Naive thymus-derived CD4-positive, alpha-beta T cell (primary cell): ENCODE data around the gene RASAL2. TPM values are rescaled to one million over a fixed set of nuclear protein-coding genes. Genes with fewer than 3 reads are reported as not detected.

Experiments
- ATAC-seq: fragments of 150-1000 bp; cut with Tn5 transposase; 2 replicates; pipeline ENCODE4 v1.10.0; 2021; ENCODE audit warnings: mild to moderate bottlenecking, moderate library complexity
- CTCF ChIA-PET: fragments of 350-600 bp; sonication (Branson Sonifier 250); formaldehyde crosslinking; loops from one replicate; lab custom pipeline; 2021; ENCODE audit warnings: antibody characterized with exemption; lab: Charles Lee
- POLR2A ChIA-PET: fragments of 350-600 bp; sonication (Branson Sonifier 250); formaldehyde crosslinking; loops from one replicate; lab custom pipeline; 2021; ENCODE audit warnings: antibody characterized with exemption, inconsistent platforms; lab: Charles Lee
- DNase-seq, 9 donors: peaks; one replicate each; pipeline versions ENCODE4 v3.0.0 to v3.0.0-alpha.2; 2020 to 2022; ENCODE audit warnings: mixed read lengths in 1 of 9
- H3K27ac ChIP-seq: one replicate; pipeline ENCODE4 v1.7.0; 2013; ENCODE audit warnings: mild to moderate bottlenecking, low read depth, low read length, moderate library complexity
- H3K27me3 ChIP-seq, 2 donors: one replicate each; pipeline ENCODE4 v1.7.0; 2013; ENCODE audit warnings: low read length in 2 of 2, mild to moderate bottlenecking in 2 of 2, moderate library complexity in 2 of 2; ENCODE audit not compliant: control insufficient read depth in 2 of 2, insufficient read depth in 2 of 2
- H3K36me3 ChIP-seq, 3 experiments: 1 replicate in 2 of 3; 2 replicates in 1 of 3; pipeline ENCODE4 v1.7.0; 2013; ENCODE audit warnings: low read length in 3 of 3, mild to moderate bottlenecking in 3 of 3, moderate library complexity in 1 of 3; ENCODE audit not compliant: insufficient read depth in 3 of 3, control insufficient read depth in 2 of 3
- H3K4me1 ChIP-seq, 2 donors: one replicate each; pipeline ENCODE4 v1.7.0; 2013; ENCODE audit warnings: low read length in 2 of 2, mild to moderate bottlenecking in 2 of 2, moderate library complexity in 1 of 2; ENCODE audit not compliant: control insufficient read depth in 2 of 2, insufficient read depth in 2 of 2
- H3K4me3 ChIP-seq: 2 replicates; pipeline ENCODE4 v1.7.0; 2013; ENCODE audit warnings: mild to moderate bottlenecking, low read length
- H3K9me3 ChIP-seq, 3 experiments: 1 replicate in 2 of 3; 2 replicates in 1 of 3; pipeline ENCODE4 v1.7.0; 2013; ENCODE audit warnings: low read length in 3 of 3; ENCODE audit not compliant: control insufficient read depth in 2 of 3
- H3K27ac Mint-ChIP-seq, 9 donors: one replicate each; pipeline ENCODE4 v1.8.0; 2020 to 2022; ENCODE audit warnings: mixed read lengths in 9 of 9, mild to moderate bottlenecking in 8 of 9, moderate library complexity in 5 of 9, inconsistent platforms in 2 of 9
- H3K27me3 Mint-ChIP-seq, 5 donors: one replicate each; pipeline ENCODE4 v1.8.0; 2021 to 2022; ENCODE audit warnings: mixed read lengths in 5 of 5, mild to moderate bottlenecking in 1 of 5
- H3K36me3 Mint-ChIP-seq, 5 donors: one replicate each; pipeline ENCODE4 v1.8.0; 2020 to 2022; ENCODE audit warnings: mixed read lengths in 5 of 5, mild to moderate bottlenecking in 3 of 5, inconsistent platforms in 1 of 5
- H3K4me1 Mint-ChIP-seq, 7 donors: one replicate each; pipeline ENCODE4 v1.8.0; 2020 to 2022; ENCODE audit warnings: mixed read lengths in 7 of 7, mild to moderate bottlenecking in 3 of 7, inconsistent platforms in 1 of 7
- H3K4me3 Mint-ChIP-seq, 10 donors: one replicate each; pipeline ENCODE4 v1.8.0; 2020 to 2022; ENCODE audit warnings: mild to moderate bottlenecking in 10 of 10, mixed read lengths in 10 of 10, moderate library complexity in 6 of 10, inconsistent platforms in 2 of 10
- H3K9me3 Mint-ChIP-seq, 11 donors: one replicate each; pipeline ENCODE4 v1.8.0; 2020 to 2022; ENCODE audit warnings: mixed read lengths in 11 of 11, mild to moderate bottlenecking in 4 of 11, inconsistent platforms in 1 of 11, moderate library complexity in 1 of 11
- intact Hi-C, 2 donors: fragments of 100-400 bp; cut with micrococcal nuclease; formaldehyde crosslinking; loops; one replicate each; pipeline ENCODE4 v1.15.1; 2023
- polyA plus RNA-seq, 2 donors: library from polyadenylated mRNA; unstranded; fragments of 300-500 nt; fragmentation: Illumina TruSeq; gene quantifications; one replicate each; pipeline ENCODE4 v1.2.3, GENCODE V29; 2021
- total RNA-seq, 6 experiments: library from RNA in 5 of 6; stranded (reverse) in 5 of 6; gene quantifications; 1 replicate in 5 of 6; 2 replicates in 1 of 6; pipeline ENCODE4 v1.2.3 and lab custom pipeline; 2021 to 2026

RASAL2 gene
- total and polyA plus RNA-seq, 7 experiments from 2014 or later, result 0.11 to 0.69 (median 0.15) TPM; not detected in 3

GRCh38 chr1:178051071-178051470 is 42.8 kb upstream of the RASAL2 start:
- Mint-ChIP-seq H3K27me3 (peaks cover 0 to 8% (median 3%) of the 10 kb centered on the region in 5 donors), H3K9me3 (peaks cover 0 to 6% (median 0%) of the 10 kb centered on the region in 11 donors), H3K36me3 (no peaks in the 10 kb centered on the region), H3K27ac (no peak overlapping the region), H3K4me3 (no peak overlapping the region), H3K4me1 (peaks cover 0 to 3% (median 0%) of the 10 kb centered on the region in 7 donors)
- POLR2A ChIA-PET, result no interaction called here
- Histone ChIP-seq H3K4me1 (no peaks in the 10 kb centered on the region), H3K27me3 (no peaks in the 10 kb centered on the region), H3K4me3 (no peak overlapping the region), H3K9me3 (no peaks in the 10 kb centered on the region), H3K27ac (no peak overlapping the region), H3K36me3 (no peaks in the 10 kb centered on the region)
- ATAC-seq, result no peak
- intact Hi-C loops, result no loop called here
- CTCF ChIA-PET, result no interaction called here
- DNase-seq, result no peak

DNA sequence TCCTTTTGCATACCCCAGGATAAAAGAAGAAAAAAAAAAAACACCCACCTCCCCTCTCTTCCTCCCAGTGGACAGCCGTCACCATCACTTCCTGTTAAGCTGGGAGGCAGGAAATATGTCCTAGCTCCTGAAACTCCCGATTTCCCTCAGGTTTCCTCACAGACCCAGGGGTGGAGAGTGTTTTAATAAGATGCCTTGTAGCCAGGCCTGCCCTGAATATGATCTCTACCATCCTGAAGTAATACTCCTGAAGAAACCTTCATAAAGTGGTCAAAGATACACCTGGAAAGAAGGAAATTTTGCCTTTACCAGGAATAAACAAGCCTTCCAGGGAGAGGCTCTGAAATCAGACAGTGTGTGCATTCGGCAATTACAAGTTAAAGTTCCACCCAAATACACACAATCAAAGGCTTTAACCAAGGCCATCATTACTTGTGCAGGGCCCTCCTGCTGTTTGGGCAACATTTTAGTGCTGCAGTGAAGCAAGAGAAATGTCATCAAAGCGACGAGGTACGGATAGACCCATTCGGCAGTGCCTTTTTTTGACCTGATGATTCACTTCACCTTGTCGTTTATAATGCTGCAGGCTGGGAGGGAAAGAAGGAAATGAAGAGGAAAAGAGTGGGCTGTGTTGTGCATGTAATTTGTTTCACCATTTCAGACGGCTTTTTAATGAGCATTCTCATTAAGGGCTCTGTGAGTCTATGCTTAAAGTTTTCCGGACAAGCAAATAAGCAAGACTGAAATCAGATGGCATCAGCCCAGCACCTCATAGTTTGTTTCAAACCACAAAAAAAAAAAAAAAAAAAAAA is 41.0 kb upstream of the RASAL2 start:
- H3K36me3 Mint-ChIP-seq, result no peaks in the 10 kb centered on the region
- H3K27me3 Mint-ChIP-seq, result peaks cover 0 to 8% (median 5%) of the 10 kb centered on the region in 5 donors
- Histone ChIP-seq H3K4me1 (no peaks in the 10 kb centered on the region), H3K27me3 (no peaks in the 10 kb centered on the region), H3K27ac (no peak overlapping the region), H3K4me3 (no peak overlapping the region), H3K36me3 (no peaks in the 10 kb centered on the region), H3K9me3 (no peaks in the 10 kb centered on the region)
- no peak for ATAC-seq
- no peak overlapping the region for H3K4me3 Mint-ChIP-seq
- ChIA-PET CTCF (no interaction called here), POLR2A (no interaction called here)
- intact Hi-C loops, result no loop called here
- DNase-seq, result no peak
- H3K27ac Mint-ChIP-seq, result no peak overlapping the region
- H3K9me3 Mint-ChIP-seq, result peaks cover 0 to 6% (median 0%) of the 10 kb centered on the region in 11 donors
- H3K4me1 Mint-ChIP-seq, result peaks cover 0 to 3% (median 0%) of the 10 kb centered on the region in 7 donors

GRCh38 chr1:178055093-178055492 is 38.8 kb upstream of the RASAL2 start:
- H3K4me3 Mint-ChIP-seq, result no peak overlapping the region
- intact Hi-C loops, result no loop called here
- Histone ChIP-seq H3K9me3 (no peaks in the 10 kb centered on the region), H3K36me3 (no peaks in the 10 kb centered on the region), H3K4me3 (no peak overlapping the region), H3K27me3 (no peaks in the 10 kb centered on the region), H3K27ac (no peak overlapping the region), H3K4me1 (no peaks in the 10 kb centered on the region)
- no peak for DNase-seq
- H3K9me3 Mint-ChIP-seq, result peaks cover 0 to 6% (median 1%) of the 10 kb centered on the region in 11 donors
- H3K4me1 Mint-ChIP-seq, result peaks cover 0 to 3% (median 0%) of the 10 kb centered on the region in 7 donors
- H3K27ac Mint-ChIP-seq, result no peak overlapping the region
- peaks cover 0 to 8% (median 5%) of the 10 kb centered on the region in 5 donors for H3K27me3 Mint-ChIP-seq
- H3K36me3 Mint-ChIP-seq, result no peaks in the 10 kb centered on the region
- ChIA-PET POLR2A (no interaction called here), CTCF (no interaction called here)
- ATAC-seq, result peak; percentile 27

DNA sequence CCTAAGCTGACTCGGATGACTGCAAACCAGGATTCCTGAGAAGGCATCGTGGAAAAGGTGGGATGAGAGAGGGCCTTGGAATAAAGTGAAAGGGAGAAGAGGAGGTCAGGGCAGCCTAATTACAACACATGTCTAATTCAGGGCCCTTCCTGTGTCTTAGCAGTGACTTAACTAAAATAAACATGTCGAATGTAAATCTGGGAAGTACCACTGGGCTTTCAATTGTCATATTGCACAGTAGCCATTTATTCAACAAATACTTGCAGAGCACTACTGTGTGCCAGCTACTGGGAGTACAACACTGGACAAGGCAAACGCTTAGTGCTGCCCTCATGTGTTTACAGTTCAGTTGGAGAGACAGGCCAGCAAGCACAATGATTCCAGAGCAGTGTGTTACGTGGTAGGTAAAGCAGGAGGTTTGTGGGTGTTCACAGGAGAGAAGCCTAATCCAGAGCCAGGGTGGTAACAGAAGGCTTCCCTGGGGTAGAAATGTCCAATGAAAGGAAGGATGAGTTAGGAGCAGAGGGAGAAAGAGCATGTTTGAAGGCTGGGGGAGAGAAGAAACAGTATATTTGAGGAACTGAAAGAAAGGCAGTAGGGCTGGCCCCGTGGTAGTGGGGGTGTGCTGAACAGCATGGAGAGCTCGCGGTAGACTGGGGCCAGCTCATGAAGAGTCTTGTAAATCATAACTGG is 38.0 kb upstream of the RASAL2 start:
- H3K9me3 Mint-ChIP-seq, result peaks cover 0 to 6% (median 1%) of the 10 kb centered on the region in 11 donors
- H3K27me3 Mint-ChIP-seq, result peaks cover 0 to 9% (median 5%) of the 10 kb centered on the region in 5 donors
- intact Hi-C loops, result no loop called here
- peaks cover 0 to 3% (median 0%) of the 10 kb centered on the region in 7 donors for H3K4me1 Mint-ChIP-seq
- ChIA-PET POLR2A (no interaction called here), CTCF (no interaction called here)
- no peaks in the 10 kb centered on the region for H3K27me3 ChIP-seq
- DNase-seq, result no peak
- H3K27ac Mint-ChIP-seq, result no peak overlapping the region
- no peaks in the 10 kb centered on the region for H3K36me3 Mint-ChIP-seq
- peak overlapping the region in 1 of 10 donors; percentile 15 for H3K4me3 Mint-ChIP-seq
- ATAC-seq, result peak; percentile 64
- H3K27ac ChIP-seq, result no peak overlapping the region
- H3K4me1 ChIP-seq, result no peaks in the 10 kb centered on the region
- no peak overlapping the region for H3K4me3 ChIP-seq
- H3K36me3 ChIP-seq, result no peaks in the 10 kb centered on the region
- no peaks in the 10 kb centered on the region for H3K9me3 ChIP-seq

GRCh38 chr1:178057141-178057765 is 36.7 kb upstream of the RASAL2 start:
- POLR2A ChIA-PET, result no interaction called here

DNA sequence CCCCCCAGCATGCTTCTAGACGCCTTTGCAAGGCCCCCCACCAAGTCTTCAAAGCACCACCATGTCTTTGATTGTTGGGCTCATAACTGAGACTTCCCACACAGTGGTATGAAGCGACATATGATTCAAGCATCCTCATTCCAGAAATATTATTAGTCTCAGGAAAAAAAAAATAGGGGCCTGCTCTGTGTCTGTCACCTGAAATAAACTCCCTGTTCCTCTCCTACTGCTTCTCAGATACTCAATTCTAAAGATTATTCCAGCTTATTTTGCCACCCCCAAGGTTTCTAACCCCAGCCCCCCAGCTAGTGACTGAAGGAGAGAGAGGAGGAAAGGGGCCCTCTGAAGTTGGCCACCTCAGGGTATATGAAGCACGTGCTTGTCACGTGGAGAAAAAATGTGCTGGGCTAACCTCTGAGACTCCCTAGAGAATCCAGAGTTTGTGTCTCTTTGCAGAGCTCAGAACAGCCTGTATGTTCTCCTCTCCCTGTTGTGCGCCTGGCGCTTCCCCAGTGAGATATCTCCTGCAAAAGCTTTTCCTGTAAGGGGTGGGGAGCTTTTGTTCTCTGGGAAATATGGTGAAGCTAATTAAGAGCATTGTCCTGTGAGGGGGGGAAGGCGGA is 35.9 kb upstream of the RASAL2 start:
- CTCF ChIA-PET, result no interaction called here
- Histone ChIP-seq H3K4me3 (no peak overlapping the region), H3K27me3 (no peaks in the 10 kb centered on the region), H3K4me1 (no peaks in the 10 kb centered on the region), H3K9me3 (no peaks in the 10 kb centered on the region), H3K27ac (no peak overlapping the region), H3K36me3 (no peaks in the 10 kb centered on the region)
- no peaks in the 10 kb centered on the region for H3K36me3 Mint-ChIP-seq
- POLR2A ChIA-PET, result no interaction called here
- DNase-seq (no peak), ATAC-seq (no peak)
- H3K27ac Mint-ChIP-seq, result no peak overlapping the region
- peaks cover 0 to 5% (median 0%) of the 10 kb centered on the region in 5 donors for H3K27me3 Mint-ChIP-seq
- peaks cover 0 to 4% (median 1%) of the 10 kb centered on the region in 11 donors for H3K9me3 Mint-ChIP-seq
- intact Hi-C loops, result no loop called here
- H3K4me1 Mint-ChIP-seq, result peaks cover 0 to 3% (median 0%) of the 10 kb centered on the region in 7 donors
- H3K4me3 Mint-ChIP-seq, result no peak overlapping the region

More at GRCh38 chr1:178057141-178057765, 36.7 kb upstream of the RASAL2 start:
- Mint-ChIP-seq H3K27me3 (peaks cover 0 to 10% (median 0%) of the 10 kb centered on the region in 5 donors), H3K36me3 (no peaks in the 10 kb centered on the region), H3K9me3 (peaks cover 0 to 4% (median 1%) of the 10 kb centered on the region in 11 donors), H3K4me3 (no peak overlapping the region), H3K4me1 (peaks cover 0 to 3% (median 0%) of the 10 kb centered on the region in 7 donors), H3K27ac (no peak overlapping the region)
- Histone ChIP-seq H3K27me3 (no peaks in the 10 kb centered on the region), H3K4me1 (no peaks in the 10 kb centered on the region), H3K9me3 (no peaks in the 10 kb centered on the region), H3K27ac (no peak overlapping the region), H3K36me3 (no peaks in the 10 kb centered on the region), H3K4me3 (no peak overlapping the region)
- DNase-seq, result no peak
- intact Hi-C loops, result no loop called here
- ATAC-seq, result no peak
- CTCF ChIA-PET, result no interaction called here
